Brain microvascular endothelial cell (primary cell): ENCODE results near the gene SRBD1.

ENCODE experiments used
- DNase-seq: peaks from one replicate; pipeline ENCODE4 v3.0.0-alpha.2; 2020
- H3K27ac ChIP-seq: fragments of 250-450 bp; sonication (Bioruptor Pico); 2 replicates; pipeline ENCODE4 v1.5.1; 2020; ENCODE audit warnings: mild to moderate bottlenecking, moderate library complexity
- H3K27me3 ChIP-seq: fragments of 250-450 bp; sonication (Bioruptor Pico); replicated peaks from 2 replicates; pipeline ENCODE4 v1.5.1; 2020; ENCODE audit warnings: mild to moderate bottlenecking
- H3K36me3 ChIP-seq: fragments of 250-450 bp; sonication (Bioruptor Pico); replicated peaks from 2 replicates; pipeline ENCODE4 v1.5.1; 2020; ENCODE audit warnings: mild to moderate bottlenecking
- H3K4me3 ChIP-seq: 2 replicates; pipeline ENCODE4 v1.5.1; 2011; ENCODE audit warnings: low read depth, mild to moderate bottlenecking, control low read depth, low read length, moderate library complexity
- in situ Hi-C: cut with HindIII; loops from 2 replicates; pipeline ENCODE4 v1.10.0; 2017; ENCODE audit warnings: low sequenced_read_pairs, low pct_ligation_motif_present
- TF ChIP-seq, protein P1 (sequence below): IDR thresholded peaks from 2 replicates; pipeline ENCODE4 v1.5.1; 2011; ENCODE audit warnings: low read depth, mild to moderate bottlenecking, moderate library complexity, low read length, control low read depth, inconsistent platforms; ENCODE audit errors: missing control alignments

SRBD1 gene

DNA sequence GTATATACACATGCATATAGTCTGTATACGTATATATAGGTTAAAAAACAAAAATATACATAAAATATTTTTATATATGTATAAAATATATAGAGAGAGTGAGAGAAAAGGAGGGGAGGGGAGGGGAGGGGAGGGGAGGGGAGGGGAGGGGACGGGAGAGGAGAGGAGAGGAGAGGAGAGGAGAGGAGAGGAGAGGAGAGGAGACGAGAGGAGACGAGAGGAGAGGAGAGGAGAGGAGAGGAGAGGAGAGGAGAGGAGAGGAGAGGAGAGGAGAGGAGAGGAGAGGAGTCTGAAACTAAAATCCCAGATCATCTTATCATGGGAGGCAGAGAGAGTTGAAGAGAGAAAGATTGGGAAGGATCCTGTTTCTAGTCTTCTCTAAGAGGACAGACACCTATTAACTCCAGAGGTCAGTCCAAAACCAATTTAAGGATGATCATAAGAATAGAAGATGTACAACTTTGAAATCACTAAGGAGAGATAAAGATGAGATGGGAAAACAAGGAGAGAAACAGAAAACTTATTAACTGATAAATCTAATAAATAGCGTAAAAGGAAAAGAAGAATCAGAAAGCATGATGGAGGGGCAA is 195.4 kb downstream of the SRBD1 start:
- in situ Hi-C loops, result no loop called here
- TF ChIP-seq, protein P1, sequence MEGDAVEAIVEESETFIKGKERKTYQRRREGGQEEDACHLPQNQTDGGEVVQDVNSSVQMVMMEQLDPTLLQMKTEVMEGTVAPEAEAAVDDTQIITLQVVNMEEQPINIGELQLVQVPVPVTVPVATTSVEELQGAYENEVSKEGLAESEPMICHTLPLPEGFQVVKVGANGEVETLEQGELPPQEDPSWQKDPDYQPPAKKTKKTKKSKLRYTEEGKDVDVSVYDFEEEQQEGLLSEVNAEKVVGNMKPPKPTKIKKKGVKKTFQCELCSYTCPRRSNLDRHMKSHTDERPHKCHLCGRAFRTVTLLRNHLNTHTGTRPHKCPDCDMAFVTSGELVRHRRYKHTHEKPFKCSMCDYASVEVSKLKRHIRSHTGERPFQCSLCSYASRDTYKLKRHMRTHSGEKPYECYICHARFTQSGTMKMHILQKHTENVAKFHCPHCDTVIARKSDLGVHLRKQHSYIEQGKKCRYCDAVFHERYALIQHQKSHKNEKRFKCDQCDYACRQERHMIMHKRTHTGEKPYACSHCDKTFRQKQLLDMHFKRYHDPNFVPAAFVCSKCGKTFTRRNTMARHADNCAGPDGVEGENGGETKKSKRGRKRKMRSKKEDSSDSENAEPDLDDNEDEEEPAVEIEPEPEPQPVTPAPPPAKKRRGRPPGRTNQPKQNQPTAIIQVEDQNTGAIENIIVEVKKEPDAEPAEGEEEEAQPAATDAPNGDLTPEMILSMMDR, result no peak
- H3K27me3 ChIP-seq, result no peaks in the 10 kb centered on the region
- DNase-seq, result no peak
- no peaks in the 10 kb centered on the region for H3K36me3 ChIP-seq
- no peak overlapping the region for H3K4me3 ChIP-seq
- no peak overlapping the region for H3K27ac ChIP-seq

DNA sequence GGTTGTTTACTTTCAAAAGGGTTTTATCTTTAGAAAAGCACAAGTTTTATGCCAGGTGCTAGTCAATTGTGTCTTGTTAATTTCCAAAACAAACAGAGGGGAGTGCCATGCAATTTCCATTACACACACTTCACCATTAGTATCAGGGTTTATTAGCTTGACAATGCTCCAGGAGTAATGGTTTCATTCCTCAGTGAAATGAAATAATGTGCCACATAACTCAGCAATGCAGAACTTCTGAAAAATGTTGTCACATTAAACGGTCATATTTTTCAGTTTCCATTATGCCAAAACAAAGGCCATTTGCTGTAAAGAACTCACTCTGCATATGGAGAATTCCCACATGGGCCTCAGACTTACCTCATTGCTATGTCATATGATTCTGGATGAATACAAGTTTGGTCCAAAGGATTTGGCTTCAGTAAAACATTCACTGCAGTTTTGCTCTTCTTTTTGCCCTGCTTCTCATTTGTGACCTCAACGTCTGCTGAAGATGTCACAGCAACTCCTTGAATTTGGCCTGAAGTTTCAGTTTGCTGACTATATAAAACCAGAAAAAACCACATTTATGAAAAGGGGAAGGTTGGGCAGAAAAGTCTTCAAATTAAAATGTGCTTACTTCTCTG is 198.2 kb downstream of the SRBD1 start:
- no peak overlapping the region for H3K4me3 ChIP-seq
- H3K27me3 ChIP-seq, result no peaks in the 10 kb centered on the region
- no peaks in the 10 kb centered on the region for H3K36me3 ChIP-seq
- in situ Hi-C loops, result no loop called here
- H3K27ac ChIP-seq, result no peak overlapping the region
- DNase-seq, result no peak
- TF ChIP-seq, protein P1, result no peak

DNA sequence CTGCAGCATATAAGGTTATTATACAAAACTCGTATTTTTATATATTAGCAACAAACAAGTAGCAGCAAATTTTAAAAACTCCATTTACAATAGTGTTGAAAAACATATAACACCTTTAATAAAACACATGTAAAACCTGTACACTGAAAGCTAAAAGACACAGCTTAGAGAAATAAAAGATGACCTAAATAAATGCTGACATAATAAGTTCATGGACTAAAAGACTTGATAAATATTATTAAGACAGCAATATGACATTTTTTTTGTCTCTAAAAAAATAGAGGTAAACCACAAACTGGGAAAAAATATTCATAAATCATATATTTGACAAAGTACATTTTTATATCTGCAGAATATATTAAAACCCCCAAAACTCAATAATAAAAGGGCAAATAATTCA is 201.4 kb downstream of the SRBD1 start:
- Histone ChIP-seq H3K36me3 (no peaks in the 10 kb centered on the region), H3K4me3 (no peak overlapping the region), H3K27me3 (no peaks in the 10 kb centered on the region), H3K27ac (no peak overlapping the region)
- DNase-seq, result no peak
- in situ Hi-C loops, result no loop called here
- TF ChIP-seq, protein P1, result no peak

DNA sequence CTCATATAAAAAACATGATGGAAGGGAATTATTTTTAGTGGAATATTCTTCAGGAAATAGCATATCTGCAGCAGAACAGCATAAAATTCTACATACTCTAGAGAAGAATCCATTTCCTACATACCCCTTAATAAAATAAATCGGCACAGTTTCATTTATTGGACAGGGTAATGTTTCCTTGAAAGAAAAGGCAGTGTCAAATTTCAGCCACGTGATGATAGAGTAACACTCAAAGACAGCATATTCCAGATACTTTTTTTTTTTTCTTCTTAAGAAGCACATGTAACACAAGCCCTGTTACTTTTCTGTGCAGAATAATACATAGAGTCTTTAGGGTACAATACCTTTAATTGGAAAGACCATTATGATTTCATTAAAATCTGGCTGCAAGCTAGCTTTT is 204.4 kb downstream of the SRBD1 start:
- H3K27ac ChIP-seq, result no peak overlapping the region
- no peak overlapping the region for H3K4me3 ChIP-seq
- DNase-seq, result no peak
- H3K27me3 ChIP-seq, result no peaks in the 10 kb centered on the region
- TF ChIP-seq, protein P1, result no peak
- in situ Hi-C loops, result no loop called here
- H3K36me3 ChIP-seq, result no peaks in the 10 kb centered on the region

DNA sequence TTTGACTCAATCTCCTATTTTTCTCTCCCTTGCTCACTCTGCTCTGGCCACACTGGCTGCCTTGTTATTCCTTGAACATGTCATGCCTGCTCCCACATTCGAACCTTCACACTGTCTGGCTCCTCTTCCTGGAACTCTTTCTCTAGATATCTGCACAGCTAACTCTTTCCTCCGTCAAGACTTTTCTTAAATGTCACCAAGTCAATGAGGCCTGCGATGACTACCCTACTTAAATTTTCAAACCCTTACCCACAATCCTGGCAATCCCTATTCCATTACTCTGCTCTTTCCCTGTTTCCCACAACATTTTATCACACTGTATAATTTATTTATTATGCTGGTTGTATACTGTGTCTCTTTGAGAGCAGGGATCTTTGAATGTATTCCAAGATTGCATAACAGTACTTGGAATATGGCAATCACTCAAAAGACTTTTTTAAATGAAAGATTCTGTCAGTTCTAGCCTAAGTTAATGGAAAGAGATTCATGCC is 206.2 kb downstream of the SRBD1 start:
- TF ChIP-seq, protein P1, result no peak

More for the DNA sequence above, 206.2 kb downstream of the SRBD1 start:
- no peak for DNase-seq
- no peaks in the 10 kb centered on the region for H3K27me3 ChIP-seq
- in situ Hi-C loops, result no loop called here
- H3K27ac ChIP-seq, result no peak overlapping the region
- no peak overlapping the region for H3K4me3 ChIP-seq
- no peaks in the 10 kb centered on the region for H3K36me3 ChIP-seq
